K562 (cell line): ENCODE measurements around the gene ASS1. TPM values are rescaled to one million over a fixed set of nuclear protein-coding genes. Genes with fewer than 3 reads are reported as not detected.

Experiments used
- ARID4B ChIP-seq: sonication (generic); formaldehyde crosslinking; IDR thresholded peaks from 2 replicates; pipeline ENCODE4 v1.8.0; 2022; ENCODE audit warnings: mild to moderate bottlenecking, missing genetic modification reagents
- ATF1 ChIP-seq, 2 experiments: fragments of 450-650 bp in 1 of 2; IDR thresholded peaks; 2 replicates each; pipeline ENCODE4 v1.6.1; 2016; ENCODE audit warnings: missing compliant biosample characterization in 1 of 2, missing genetic modification characterization in 1 of 2
- CBX3 ChIP-seq, 2 experiments: IDR thresholded peaks; 1 replicate in 1 of 2; 2 replicates in 1 of 2; pipeline ENCODE4 v1.6.1; 2012; ENCODE audit warnings: inconsistent platforms in 2 of 2, low read length in 2 of 2, borderline replicate concordance in 1 of 2, control low read depth in 1 of 2
- CEBPZ ChIP-seq: fragments of 150-350 bp; IDR thresholded peaks from 2 replicates; pipeline ENCODE4 v1.6.1; 2014; ENCODE audit warnings: low read depth, mild to moderate bottlenecking, low read length, borderline replicate concordance
- CHAMP1 ChIP-seq: fragments of 450-650 bp; IDR thresholded peaks from 2 replicates; pipeline ENCODE4 v1.6.1; 2016; ENCODE audit warnings: mild to moderate bottlenecking
- KDM4B ChIP-seq, 2 experiments: fragments of 450-650 bp in 1 of 2; sonication (generic) in 1 of 2; IDR thresholded peaks; 2 replicates each; pipeline ENCODE4 v1.6.1; 2016 to 2017; ENCODE audit warnings: borderline replicate concordance in 2 of 2, antibody characterized with exemption in 1 of 2, low read depth in 1 of 2, mild to moderate bottlenecking in 1 of 2
- L3MBTL2 ChIP-seq: fragments of 450-650 bp; IDR thresholded peaks from 2 replicates; pipeline ENCODE4 v1.6.1; 2016; ENCODE audit warnings: mild to moderate bottlenecking, moderate library complexity
- MBD2 ChIP-seq: sonication (generic); IDR thresholded peaks from 2 replicates; pipeline ENCODE4 v1.6.1; 2016; ENCODE audit warnings: low read depth, borderline replicate concordance
- NFYB ChIP-seq: IDR thresholded peaks from 2 replicates; pipeline ENCODE4 v1.6.1; 2011; ENCODE audit warnings: mild to moderate bottlenecking, moderate library complexity; ENCODE audit not compliant: insufficient read length; ENCODE audit errors: extremely low read depth
- PHF20 ChIP-seq: fragments of 450-650 bp; IDR thresholded peaks from 2 replicates; pipeline ENCODE4 v1.6.1; 2018; ENCODE audit not compliant: partially characterized antibody
- THRA ChIP-seq: fragments of 450-650 bp; IDR thresholded peaks from 2 replicates; pipeline ENCODE4 v1.6.1; 2017; ENCODE audit warnings: mild to moderate bottlenecking, moderate library complexity
- ZNF12 ChIP-seq: sonication (generic); formaldehyde crosslinking; IDR thresholded peaks from 2 replicates; pipeline ENCODE4 v1.4.0; 2020; ENCODE audit warnings: mild to moderate bottlenecking, missing genetic modification reagents
- ZNF140 ChIP-seq: fragments of 250-450 bp; sonication (Bioruptor Pico); IDR thresholded peaks from 2 replicates; pipeline ENCODE4 v1.8.0; 2021; ENCODE audit warnings: moderate library complexity, mild to moderate bottlenecking, inconsistent platforms
- polyA plus RNA-seq, 8 experiments: library from polyadenylated mRNA; depleted of rRNA in 4 of 8; stranded (reverse) in 5 of 8; unstranded in 3 of 8; fragments of >200 nt; fragmentation: Nextera tagmentation in 2 of 8; fragmentation: Illumina TruSeq in 1 of 8; extraction: Ambion mirVana in 2 of 8; extraction: Trizol in 1 of 8; gene quantifications; 2 replicates each; pipeline versions ENCODE4 v1.2.1 to v1.2.3, GENCODE V29; 2011 to 2014; ENCODE audit warnings: inconsistent platforms in 1 of 8, missing spikeins in 1 of 8
- total RNA-seq, 7 experiments: library from RNA; depleted of rRNA in 6 of 7; stranded (reverse); fragments of >200 nt in 6 of 7; fragmentation: Illumina TruSeq in 2 of 7; extraction: Trizol in 2 of 7; gene quantifications; 2 replicates each; pipeline versions ENCODE4 v1.2.1 to v1.2.3, GENCODE V29; 2011 to 2021; ENCODE audit warnings: low replicate concordance in 1 of 7

ASS1 gene
- total and polyA plus RNA-seq, 9 of the 15 experiments (the other 6 are each of a cell fraction or from before 2014, with no cell fraction given): 1.5 to 5.7 (median 3.7) TPM

- TF ChIP-seq CEBPZ (no peak), MBD2 (peak; percentile 78), L3MBTL2 (no peak), ZNF140 (CRISPR knock-in tag) (no peak), CBX3 (IDR thresholded peaks at IDR 0.05; ENCODE audit: borderline replicate concordance in 1 of 2, low read length in 2 of 2) (peak in 1 of 2 experiments; percentile 87; a peak in 1 of 3 replicates), ATF1 (CRISPR knock-in tag; IDR thresholded peaks at IDR 0.05) (no peak), ATF1 (tag; IDR thresholded peaks at IDR 0.05) (peak; percentile 90), PHF20 (no peak), KDM4B (IDR thresholded peaks at IDR 0.05; ENCODE audit: borderline replicate concordance in 2 of 2, low read depth in 1 of 2) (no peak), ARID4B (CRISPR knock-in tag) (no peak), CHAMP1 (no peak), ZNF12 (CRISPR knock-in tag) (no peak), NFYB (peak; percentile 89), THRA (no peak)
Observed at GRCh38 chr9:130549093-130549735, 104.5 kb downstream of the ASS1 start (continued).
